HCT116 (cell line): ENCODE results near the gene CPNE4. TPM values are rescaled to one million over a fixed set of nuclear protein-coding genes. Genes with fewer than 3 reads are reported as not detected.

Experiments
- ATAC-seq: fragments of 200-7000 bp; cut with Tn5 transposase; 2 replicates; pipeline ENCODE4 v1.9.1; 2020; ENCODE audit warnings: mild to moderate bottlenecking, moderate library complexity
- BruUV-seq: library from RNA; stranded (reverse); fragments of 400-500 nt; replicated peaks from 2 replicates; lab custom pipeline; 2021; lab: Mats Ljungman, UMichigan
- CTCF ChIA-PET: fragments of 300-600 bp; sonication (Branson Sonifier 250); formaldehyde crosslinking; loops from one replicate; lab custom pipeline; 2021; ENCODE audit warnings: antibody characterized with exemption; lab: Charles Lee
- POLR2A ChIA-PET: fragments of 300-600, 350-600 bp; sonication (Branson Sonifier 250); formaldehyde crosslinking; loops from one replicate; lab custom pipeline; 2021; ENCODE audit warnings: antibody characterized with exemption; lab: Charles Lee
- RAD21 ChIA-PET, 2 experiments: fragments of 300-600 bp; sonication (Branson Sonifier 250); formaldehyde crosslinking; loops; one replicate each; lab custom pipeline; 2023; ENCODE audit warnings: low total read pairs in 2 of 2; ENCODE audit not compliant: uncharacterized antibody in 2 of 2, unreplicated experiment in 2 of 2, low non-redundant PET in 1 of 2; lab: Charles Lee
- DNase-seq: peaks from one replicate; pipeline ENCODE4 v3.0.0-alpha.2; 2010; ENCODE audit warnings: low read depth, low spot score
- H2AFZ ChIP-seq: fragments of 200-600 bp; shearing (Covaris generic), sonication (generic); 2 replicates; pipeline ENCODE4 v1.6.1; 2017; ENCODE audit warnings: low read depth, mixed run types, mixed read lengths, antibody characterized with exemption, low read length; ENCODE audit not compliant: poor library complexity, severe bottlenecking
- H3K27ac ChIP-seq: 2 replicates; pipeline ENCODE4 v1.5.1; 2012; ENCODE audit warnings: low read depth, low read length
- H3K27me3 ChIP-seq: fragments of 200-600 bp; sonication (generic); 2 replicates; pipeline ENCODE4 v1.6.1; 2016; ENCODE audit warnings: mixed run types, low read length, mixed read lengths; ENCODE audit not compliant: insufficient read depth
- H3K36me3 ChIP-seq, 2 experiments: fragments of 200-500 bp in 1 of 2; fragments of 200-600 bp in 1 of 2; sonication (Bioruptor generic) in 1 of 2; sonication (generic) in 1 of 2; 2 replicates each; pipeline versions ENCODE4 v1.5.1 to v1.6.1; 2014 to 2016; ENCODE audit warnings: low read length in 2 of 2, inconsistent platforms in 1 of 2, mixed read lengths in 1 of 2, mixed run types in 1 of 2; ENCODE audit not compliant: insufficient read depth in 2 of 2, control insufficient read depth in 1 of 2
- H3K4me1 ChIP-seq, 2 experiments: fragments of 200-600 bp in 1 of 2; sonication (generic) in 1 of 2; 2 replicates each; pipeline versions ENCODE4 v1.5.1 to v1.6.1; 2012 to 2017; ENCODE audit warnings: low read length in 2 of 2, inconsistent platforms in 1 of 2, mild to moderate bottlenecking in 1 of 2, mixed read lengths in 1 of 2, mixed run types in 1 of 2, moderate library complexity in 1 of 2; ENCODE audit not compliant: insufficient read depth in 2 of 2, control insufficient read depth in 1 of 2
- H3K4me2 ChIP-seq: fragments of 200-600 bp; sonication (generic); 2 replicates; pipeline ENCODE4 v1.6.1; 2017; ENCODE audit warnings: mixed run types, low read length, mixed read lengths
- H3K4me3 ChIP-seq, 2 experiments: fragments of 200-600 bp in 1 of 2; sonication (generic) in 1 of 2; replicated peaks in 1 of 2; 2 replicates each; pipeline ENCODE4 v1.5.1; 2011 to 2016; ENCODE audit warnings: low read length in 2 of 2, control low read depth in 1 of 2, low read depth in 1 of 2, mild to moderate bottlenecking in 1 of 2, mixed read lengths in 1 of 2, mixed run types in 1 of 2
- H3K79me2 ChIP-seq: fragments of 200-600 bp; sonication (generic); 2 replicates; pipeline ENCODE4 v1.6.1; 2017; ENCODE audit warnings: mild to moderate bottlenecking, mixed run types, low read length, moderate library complexity, mixed read lengths; ENCODE audit not compliant: insufficient read depth
- H3K9ac ChIP-seq: fragments of 200-600 bp; sonication (generic); 2 replicates; pipeline ENCODE4 v1.6.1; 2016; ENCODE audit warnings: low read length, mixed read lengths
- H3K9me2 ChIP-seq: fragments of 200-600 bp; sonication (generic), shearing (Covaris generic); 2 replicates; pipeline ENCODE4 v1.6.1; 2017; ENCODE audit warnings: mixed run types, mild to moderate bottlenecking, moderate library complexity; ENCODE audit not compliant: insufficient read depth
- H3K9me3 ChIP-seq, 2 experiments: fragments of 200-500 bp in 1 of 2; fragments of 200-600 bp in 1 of 2; sonication (Bioruptor generic) in 1 of 2; sonication (generic) in 1 of 2; 2 replicates each; pipeline ENCODE4 v1.6.1; 2014 to 2017; ENCODE audit warnings: low read length in 2 of 2, mixed read lengths in 2 of 2, inconsistent platforms in 1 of 2, low read depth in 1 of 2, mild to moderate bottlenecking in 1 of 2, mixed run types in 1 of 2, moderate library complexity in 1 of 2; ENCODE audit not compliant: control insufficient read depth in 1 of 2, insufficient read depth in 1 of 2
- H4K20me1 ChIP-seq: fragments of 200-600 bp; sonication (generic), shearing (Covaris generic); 2 replicates; pipeline ENCODE4 v1.6.1; 2017; ENCODE audit warnings: mixed run types, mild to moderate bottlenecking, moderate library complexity; ENCODE audit not compliant: insufficient read depth
- EGR1 ChIP-seq: IDR thresholded peaks from 2 replicates; pipeline ENCODE4 v1.6.1; 2012; ENCODE audit warnings: low read depth
- MAX ChIP-seq: IDR thresholded peaks from 2 replicates; pipeline ENCODE4 v1.6.1; 2012
- POLR2A ChIP-seq: IDR thresholded peaks from 2 replicates; pipeline ENCODE4 v1.7.0; 2011; ENCODE audit warnings: borderline replicate concordance; ENCODE audit not compliant: insufficient read depth, insufficient read length; ENCODE audit errors: extremely low read depth
- POLR2AphosphoS5 ChIP-seq: IDR thresholded peaks from 2 replicates; pipeline ENCODE4 v1.6.1; 2011; ENCODE audit warnings: mild to moderate bottlenecking, low read depth, low read length, moderate library complexity
- SIN3A ChIP-seq: IDR thresholded peaks from 2 replicates; pipeline ENCODE4 v1.6.1; 2012; ENCODE audit warnings: low read depth
- SP1 ChIP-seq: IDR thresholded peaks from 2 replicates; pipeline ENCODE4 v1.6.1; 2012; ENCODE audit warnings: low read depth
- ZBTB33 ChIP-seq: IDR thresholded peaks from 2 replicates; pipeline ENCODE4 v1.6.1; 2011; ENCODE audit warnings: mild to moderate bottlenecking, low read length, moderate library complexity; ENCODE audit not compliant: insufficient replicate concordance; ENCODE audit errors: extremely low read depth
- intact Hi-C: fragments of 100-400 bp; cut with micrococcal nuclease; formaldehyde crosslinking; loops from 2 replicates; pipeline ENCODE4 v1.10.0; 2022
- total RNA-seq: library from RNA; stranded (reverse); gene quantifications from one replicate; pipeline ENCODE4 v1.2.1, GENCODE V29; 2021; ENCODE audit not compliant: unreplicated experiment

Gene CPNE4
- total RNA-seq, 1 experiment from 2014 or later: not detected

GRCh38 chr3:131546441-131546840 lies 488.4 kb downstream of the CPNE4 start:
- no peak overlapping the region for H2AFZ ChIP-seq

More at GRCh38 chr3:131546441-131546840, 488.4 kb downstream of the CPNE4 start:
- TF ChIP-seq POLR2AphosphoS5 (no peak), SIN3A (no peak), MAX (no peak), POLR2A (no peak), EGR1 (no peak), ZBTB33 (no peak), SP1 (no peak)
- intact Hi-C loops: no loop called here
- no peak overlapping the region for H3K9ac ChIP-seq
- no peak overlapping the region for H3K4me2 ChIP-seq
- ATAC-seq: no peak
- H4K20me1 ChIP-seq: no peaks in the 10 kb centered on the region
- no peaks in the 10 kb centered on the region for H3K9me3 ChIP-seq
- DNase-seq: no peak
- ChIA-PET RAD21 (no interaction called here), POLR2A (no interaction called here), CTCF (no interaction called here)
- BruUV-seq: no TSS peak
- H3K27me3 ChIP-seq: peaks cover 7% of the 10 kb centered on the region; the same call in 1 of the 2 replicates
- no peaks in the 10 kb centered on the region for H3K36me3 ChIP-seq
- peaks cover 7 to 14% of the 10 kb centered on the region in 2 experiments for H3K4me1 ChIP-seq
- H3K27ac ChIP-seq: no peak overlapping the region
- no peaks in the 10 kb centered on the region for H3K79me2 ChIP-seq
- no peak overlapping the region for H3K4me3 ChIP-seq
- H3K9me2 ChIP-seq: no peaks in the 10 kb centered on the region
